Osteocyte (in vitro differentiated cells): ENCODE results near the gene TGOLN2. TPM values are rescaled to one million over a fixed set of nuclear protein-coding genes. Genes with fewer than 3 reads are reported as not detected.

ENCODE experiments used
- DNase-seq: peaks from one replicate; pipeline ENCODE4 v3.0.0; 2021; ENCODE audit warnings: mixed read lengths; ENCODE audit not compliant: unreplicated experiment; ENCODE audit errors: extremely low spot score
- H3K27ac Mint-ChIP-seq: one replicate; pipeline ENCODE4 v1.8.0; 2021; ENCODE audit warnings: mild to moderate bottlenecking, mixed read lengths; ENCODE audit not compliant: unreplicated experiment
- H3K27me3 Mint-ChIP-seq: one replicate; pipeline ENCODE4 v1.8.0; 2021; ENCODE audit warnings: mixed read lengths; ENCODE audit not compliant: unreplicated experiment
- H3K36me3 Mint-ChIP-seq: one replicate; pipeline ENCODE4 v1.8.0; 2021; ENCODE audit warnings: mixed read lengths; ENCODE audit not compliant: unreplicated experiment
- H3K4me1 Mint-ChIP-seq: one replicate; pipeline ENCODE4 v1.8.0; 2021; ENCODE audit warnings: mixed read lengths; ENCODE audit not compliant: unreplicated experiment
- H3K4me3 Mint-ChIP-seq: one replicate; pipeline ENCODE4 v1.8.0; 2021; ENCODE audit warnings: mild to moderate bottlenecking, moderate library complexity, mixed read lengths; ENCODE audit not compliant: unreplicated experiment
- H3K9me3 Mint-ChIP-seq: one replicate; pipeline ENCODE4 v1.8.0; 2021; ENCODE audit warnings: mixed read lengths; ENCODE audit not compliant: unreplicated experiment
- long read RNA-seq: library from polyadenylated mRNA; unstranded; transcript quantifications from one replicate; pipeline ENCODE4 v2.0.0, GENCODE V29; 2021
- total RNA-seq: library from RNA; stranded (reverse); gene quantifications from 2 replicates; pipeline ENCODE4 v1.2.1, GENCODE V29; 2021
- TF ChIP-seq, protein P1 (sequence below): fragments of 200-600 bp; sonication (generic); IDR thresholded peaks from 2 replicates; pipeline ENCODE4 v1.5.0; 2021; ENCODE audit warnings: antibody characterized with exemption, mild to moderate bottlenecking, moderate library complexity

Gene TGOLN2
- 91.2 and 94.8 TPM in 2 replicates for total RNA-seq
- long read RNA-seq, full-length matches to known transcripts = 105 of 125 reads
- long read RNA-seq, partial matches to known transcripts = 3 of 125 reads
- long read RNA-seq, other reads (novel, unspliced or antisense) = 17 of 125 reads

DNA sequence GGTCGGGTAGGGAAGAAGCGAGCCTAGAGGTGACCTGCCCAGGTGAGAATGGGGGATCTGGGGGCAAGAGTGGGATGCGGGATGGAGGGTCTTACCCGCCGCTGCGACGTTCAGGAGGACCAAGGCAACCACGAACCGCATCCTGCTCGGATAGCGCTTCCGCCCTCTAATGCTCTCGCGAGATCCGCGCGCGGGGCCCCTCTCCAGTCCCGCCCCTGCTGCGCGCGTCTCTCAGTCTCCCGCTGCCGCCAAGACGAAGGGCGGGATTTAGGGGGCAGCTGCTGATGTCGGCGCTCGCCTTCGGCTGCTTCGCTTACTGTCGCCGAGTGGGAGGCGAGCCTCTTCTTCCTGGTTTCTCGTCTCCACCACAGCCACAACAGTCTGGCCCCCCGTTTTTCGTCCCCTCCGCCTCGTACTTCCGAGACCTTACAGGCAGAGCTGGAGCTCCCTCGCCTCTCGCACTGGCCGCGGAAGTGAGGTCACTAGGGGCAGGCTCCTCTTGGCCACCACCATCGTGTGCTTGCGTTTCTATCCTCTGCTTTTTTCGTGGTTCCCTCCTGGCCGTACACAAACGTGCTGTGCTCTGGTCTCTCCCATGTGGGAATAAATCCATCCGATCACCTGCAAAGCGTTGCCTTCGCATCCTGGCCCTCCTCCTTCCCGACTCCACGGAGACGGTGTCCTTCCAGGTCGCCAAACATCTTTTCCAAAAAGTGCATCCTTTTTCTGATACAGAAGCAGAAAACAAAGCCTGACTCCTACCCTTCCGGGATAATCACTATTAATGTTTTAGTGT is at the start of gene TGOLN2:
TSS of gene TGOLN2 (minus strand) at position 168 of the 796 bp plus-strand sequence. CDS start at position 141, 27 bp downstream.
- H3K9me3 Mint-ChIP-seq = no peaks in the 10 kb centered on the region
- peak; percentile 96 for DNase-seq
- peaks cover 16% of the 10 kb centered on the region for H3K36me3 Mint-ChIP-seq
- H3K4me1 Mint-ChIP-seq = peaks cover 38% of the 10 kb centered on the region
- H3K4me3 Mint-ChIP-seq = peak within 1 kb of the TSS; percentile 94
- H3K27me3 Mint-ChIP-seq = no peaks in the 10 kb centered on the region
- TF ChIP-seq, protein P1, sequence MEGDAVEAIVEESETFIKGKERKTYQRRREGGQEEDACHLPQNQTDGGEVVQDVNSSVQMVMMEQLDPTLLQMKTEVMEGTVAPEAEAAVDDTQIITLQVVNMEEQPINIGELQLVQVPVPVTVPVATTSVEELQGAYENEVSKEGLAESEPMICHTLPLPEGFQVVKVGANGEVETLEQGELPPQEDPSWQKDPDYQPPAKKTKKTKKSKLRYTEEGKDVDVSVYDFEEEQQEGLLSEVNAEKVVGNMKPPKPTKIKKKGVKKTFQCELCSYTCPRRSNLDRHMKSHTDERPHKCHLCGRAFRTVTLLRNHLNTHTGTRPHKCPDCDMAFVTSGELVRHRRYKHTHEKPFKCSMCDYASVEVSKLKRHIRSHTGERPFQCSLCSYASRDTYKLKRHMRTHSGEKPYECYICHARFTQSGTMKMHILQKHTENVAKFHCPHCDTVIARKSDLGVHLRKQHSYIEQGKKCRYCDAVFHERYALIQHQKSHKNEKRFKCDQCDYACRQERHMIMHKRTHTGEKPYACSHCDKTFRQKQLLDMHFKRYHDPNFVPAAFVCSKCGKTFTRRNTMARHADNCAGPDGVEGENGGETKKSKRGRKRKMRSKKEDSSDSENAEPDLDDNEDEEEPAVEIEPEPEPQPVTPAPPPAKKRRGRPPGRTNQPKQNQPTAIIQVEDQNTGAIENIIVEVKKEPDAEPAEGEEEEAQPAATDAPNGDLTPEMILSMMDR = no peak
- peak within 1 kb of the TSS; percentile 97 for H3K27ac Mint-ChIP-seq

DNA sequence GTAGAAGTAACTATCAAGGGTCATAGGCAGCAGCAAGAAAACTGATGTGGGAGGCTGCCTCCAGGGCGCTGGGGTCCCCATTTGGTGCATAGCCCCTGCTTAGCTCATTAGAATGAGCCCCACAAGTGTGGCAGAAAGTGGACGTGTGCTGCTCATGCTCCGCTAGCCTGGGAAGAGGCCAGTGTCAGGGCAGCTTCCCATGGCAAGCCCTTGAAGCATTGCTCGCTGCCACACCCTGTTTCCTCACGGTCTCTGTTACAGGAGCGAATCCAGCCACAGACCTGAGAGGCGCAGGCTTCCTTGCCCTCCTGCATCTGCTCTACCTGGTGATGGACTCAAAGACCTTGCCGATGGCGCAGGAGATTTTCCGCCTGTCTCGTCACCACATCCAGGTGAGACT is 49.3 kb upstream of the TGOLN2 start:
- Mint-ChIP-seq H3K4me3 (no peak overlapping the region), H3K27me3 (no peaks in the 10 kb centered on the region), H3K4me1 (no peaks in the 10 kb centered on the region), H3K27ac (no peak overlapping the region), H3K36me3 (peaks cover 46% of the 10 kb centered on the region), H3K9me3 (peaks cover 4% of the 10 kb centered on the region)
- TF ChIP-seq, protein P1 = no peak
- DNase-seq = no peak

DNA sequence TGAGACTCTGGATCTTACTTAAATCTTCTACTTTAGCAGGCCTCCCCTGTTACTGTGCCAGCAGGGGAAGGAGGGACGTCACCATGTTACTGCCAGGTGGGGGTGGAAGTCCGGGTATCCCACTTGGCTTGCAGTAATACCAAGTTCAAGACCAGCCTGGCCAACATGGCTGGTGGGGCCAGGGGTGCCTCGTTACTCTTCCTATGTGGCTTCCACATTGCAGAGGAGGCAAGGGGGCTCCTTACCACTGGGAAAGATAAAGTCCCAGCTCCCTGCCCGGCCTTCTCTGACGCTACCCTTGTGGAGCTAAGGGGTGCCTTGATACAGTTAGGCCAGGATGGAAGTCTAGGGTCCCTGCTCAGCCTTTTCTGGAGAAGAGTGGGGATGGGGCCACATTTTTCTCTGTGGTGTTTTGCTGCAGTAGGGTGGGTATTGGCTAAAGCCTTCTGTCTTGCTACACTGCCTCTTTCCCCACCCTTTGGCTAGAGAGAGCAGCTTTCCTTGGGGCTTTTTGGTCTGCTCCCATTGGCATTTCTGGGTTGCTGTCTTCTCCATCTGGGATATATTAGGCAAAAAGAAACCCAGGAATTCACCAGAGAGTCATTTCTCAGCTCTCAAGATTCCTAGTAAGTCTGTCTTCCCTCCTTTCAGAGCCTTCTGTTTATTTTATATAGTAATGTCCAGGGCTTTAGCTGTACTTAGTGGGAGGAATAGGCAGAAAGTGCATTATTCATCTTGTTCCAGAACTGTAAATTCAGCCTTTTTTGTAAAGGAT is 48.7 kb upstream of the TGOLN2 start:
- no peaks in the 10 kb centered on the region for H3K27me3 Mint-ChIP-seq
- H3K4me3 Mint-ChIP-seq = no peak overlapping the region
- H3K4me1 Mint-ChIP-seq = no peaks in the 10 kb centered on the region
- TF ChIP-seq, protein P1 = no peak
- H3K27ac Mint-ChIP-seq = no peak overlapping the region
- H3K36me3 Mint-ChIP-seq = peaks cover 46% of the 10 kb centered on the region
- DNase-seq = no peak
- peaks cover 4% of the 10 kb centered on the region for H3K9me3 Mint-ChIP-seq

DNA sequence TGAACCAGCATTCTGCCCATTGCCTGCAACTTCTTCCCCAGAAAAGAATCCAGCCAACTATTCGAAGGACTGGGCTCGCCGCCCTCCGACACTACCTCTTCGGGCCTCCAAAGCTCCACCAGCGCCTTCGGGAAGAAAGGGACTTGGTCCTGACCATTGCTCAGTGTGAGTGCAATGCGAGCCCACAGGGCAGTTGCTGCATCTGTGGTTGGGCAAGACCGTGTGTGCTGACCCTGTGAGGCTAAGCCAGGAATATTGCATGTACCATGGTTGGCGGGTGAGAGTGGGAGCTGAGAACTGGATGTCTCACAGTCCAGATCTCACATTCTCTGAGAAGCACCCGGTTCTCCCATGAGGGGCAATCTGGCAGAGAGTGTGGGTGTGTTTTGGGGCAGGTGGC is 43.3 kb upstream of the TGOLN2 start:
- Mint-ChIP-seq H3K27me3 (no peaks in the 10 kb centered on the region), H3K4me1 (no peaks in the 10 kb centered on the region), H3K4me3 (no peak overlapping the region), H3K36me3 (peaks cover 16% of the 10 kb centered on the region), H3K27ac (no peak overlapping the region), H3K9me3 (peaks cover 4% of the 10 kb centered on the region)
- TF ChIP-seq, protein P1 = no peak
- DNase-seq = no peak

DNA sequence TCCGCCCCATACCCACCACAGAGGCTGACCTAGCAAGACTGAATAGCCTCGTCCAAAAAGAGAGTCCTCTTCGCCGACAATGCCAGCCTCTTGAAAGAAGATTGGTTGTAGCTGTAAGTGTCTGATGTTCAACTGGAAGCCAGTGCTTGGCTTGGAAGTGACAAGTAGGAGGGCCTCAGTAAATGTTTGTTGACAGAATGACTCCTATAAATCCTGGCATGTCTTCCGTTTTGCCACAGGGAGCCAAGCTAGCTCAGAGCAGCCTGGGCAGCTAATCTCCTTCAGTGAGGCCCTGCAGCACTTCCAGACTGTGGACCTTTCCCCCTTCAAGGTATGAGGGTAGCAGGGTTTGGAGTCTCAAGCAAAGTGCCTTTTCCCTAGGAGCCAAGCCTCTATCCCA is 41.7 kb upstream of the TGOLN2 start:
- Mint-ChIP-seq H3K9me3 (peaks cover 4% of the 10 kb centered on the region), H3K27ac (no peak overlapping the region)

More for the DNA sequence above, 41.7 kb upstream of the TGOLN2 start:
- DNase-seq = no peak
- TF ChIP-seq, protein P1 = no peak
- Mint-ChIP-seq H3K4me1 (no peaks in the 10 kb centered on the region), H3K27me3 (no peaks in the 10 kb centered on the region), H3K36me3 (peaks cover 7% of the 10 kb centered on the region), H3K4me3 (no peak overlapping the region)
